Placental pericyte (primary cell): ENCODE measurements around the gene AMN. TPM values are rescaled to one million over a fixed set of nuclear protein-coding genes. Genes with fewer than 3 reads are reported as not detected.

Experiments used
- total RNA-seq: library from RNA; depleted of rRNA; stranded (reverse); fragments of >200 nt; gene quantifications from 2 replicates; pipeline ENCODE4 v1.2.3, GENCODE V29; 2012

Gene AMN
- 0.22 TPM in 1 of 2 replicates, not detected in the other for total RNA-seq

GRCh38 chr14:102922490-102923200, at the start of gene AMN:
AMN (plus strand) TSS chr14:102922663; CDS start chr14:102922689, 26 bp downstream.

Other genes with a start within 250 kb of the AMN start
- gene TRAF3, start 145.2 kb upstream of the AMN start, total RNA-seq = 29.5 and 37.4 TPM in 2 replicates
- 99.8 and 142 TPM in 2 replicates for gene CDC42BPB, start 134.9 kb downstream of the AMN start, total RNA-seq
- not detected in 2 replicates for gene LBHD2, start 161.5 kb downstream of the AMN start, total RNA-seq
- gene EXOC3L4, start 172.1 kb downstream of the AMN start, total RNA-seq = 0.86 and 2.4 TPM in 2 replicates
- gene TNFAIP2, start 200.8 kb downstream of the AMN start, total RNA-seq = 69.7 and 89.5 TPM in 2 replicates